T-helper 17 cell (primary cell): ENCODE measurements around the gene QSOX1. TPM values are rescaled to one million over a fixed set of nuclear protein-coding genes. Genes with fewer than 3 reads are reported as not detected.

Source experiments
- ATAC-seq: fragments of 150-1000 bp; cut with Tn5 transposase; 2 replicates; pipeline ENCODE4 v1.10.0; 2021; ENCODE audit warnings: mild to moderate bottlenecking, moderate library complexity
- DNase-seq, 3 donors: peaks; one replicate each; pipeline versions ENCODE4 v3.0.0 to v3.0.0-alpha.2; 2020 to 2021
- H3K9me3 ChIP-seq: one replicate; pipeline ENCODE4 v1.7.0; 2013; ENCODE audit warnings: low read length, mild to moderate bottlenecking; ENCODE audit not compliant: control insufficient read depth, poor library complexity, severe bottlenecking
- H3K27ac Mint-ChIP-seq: one replicate; pipeline ENCODE4 v1.8.0; 2022; ENCODE audit warnings: mild to moderate bottlenecking, moderate library complexity, mixed read lengths
- H3K27me3 Mint-ChIP-seq: one replicate; pipeline ENCODE4 v1.8.0; 2022; ENCODE audit warnings: mixed read lengths
- H3K36me3 Mint-ChIP-seq: one replicate; pipeline ENCODE4 v1.8.0; 2022; ENCODE audit warnings: low read depth, mixed read lengths
- H3K4me1 Mint-ChIP-seq: one replicate; pipeline ENCODE4 v1.8.0; 2022; ENCODE audit warnings: mild to moderate bottlenecking, mixed read lengths
- H3K4me3 Mint-ChIP-seq: one replicate; pipeline ENCODE4 v1.8.0; 2022; ENCODE audit warnings: mild to moderate bottlenecking, moderate library complexity, mixed read lengths
- total RNA-seq, 4 donors: library from RNA in 2 of 4; stranded (reverse) in 2 of 4; gene quantifications; one replicate each; pipeline ENCODE4 v1.2.3 and lab custom pipeline; 2022 to 2026

Gene QSOX1
- total RNA-seq, 2 donors from 2014 or later, result 22.0 to 25.0 TPM

DNA sequence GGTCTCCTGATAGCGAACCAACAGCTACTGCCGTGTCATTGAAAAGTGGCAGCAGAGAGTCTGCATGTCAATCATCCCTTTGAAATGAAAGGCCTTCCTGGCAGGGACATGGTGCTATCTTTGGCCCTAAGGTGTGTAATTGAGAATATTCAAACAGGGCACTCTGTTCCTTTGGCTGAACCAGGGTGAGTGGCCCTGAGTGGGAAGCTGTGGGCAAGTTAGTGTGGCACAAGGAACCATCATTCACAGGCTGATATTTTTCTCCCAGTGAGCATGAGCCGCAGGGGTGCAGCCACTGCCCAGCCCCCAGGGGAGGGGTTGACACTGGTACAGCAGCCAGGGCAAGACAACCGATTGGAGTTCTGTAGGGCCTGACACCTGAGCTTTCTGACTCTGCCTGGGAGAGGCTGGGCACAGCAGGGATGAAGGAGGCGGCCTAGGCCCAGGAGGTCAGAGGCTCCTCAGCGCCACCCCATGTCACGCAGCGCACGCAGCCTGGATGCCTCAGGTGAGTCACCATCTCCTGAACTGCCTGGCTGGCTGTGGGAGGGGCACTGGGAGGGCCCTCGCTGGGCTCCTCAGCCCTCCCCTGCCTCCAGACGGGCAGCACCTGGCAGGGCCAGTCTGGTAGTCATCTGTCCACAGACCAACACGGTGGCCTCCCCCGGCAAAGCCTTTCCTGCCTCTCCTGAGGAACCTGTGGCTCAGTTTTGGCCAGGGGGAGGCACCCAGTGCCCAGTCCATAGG lies 13.2 kb downstream of the QSOX1 start:
- no peak overlapping the region for H3K4me3 Mint-ChIP-seq
- ATAC-seq (no peak), DNase-seq (no peak)
- peaks cover 2% of the 10 kb centered on the region for H3K36me3 Mint-ChIP-seq
- no peak overlapping the region for H3K27ac Mint-ChIP-seq
- H3K27me3 Mint-ChIP-seq, result no peaks in the 10 kb centered on the region
- no peaks in the 10 kb centered on the region for H3K9me3 ChIP-seq
- peaks cover 22% of the 10 kb centered on the region for H3K4me1 Mint-ChIP-seq

DNA sequence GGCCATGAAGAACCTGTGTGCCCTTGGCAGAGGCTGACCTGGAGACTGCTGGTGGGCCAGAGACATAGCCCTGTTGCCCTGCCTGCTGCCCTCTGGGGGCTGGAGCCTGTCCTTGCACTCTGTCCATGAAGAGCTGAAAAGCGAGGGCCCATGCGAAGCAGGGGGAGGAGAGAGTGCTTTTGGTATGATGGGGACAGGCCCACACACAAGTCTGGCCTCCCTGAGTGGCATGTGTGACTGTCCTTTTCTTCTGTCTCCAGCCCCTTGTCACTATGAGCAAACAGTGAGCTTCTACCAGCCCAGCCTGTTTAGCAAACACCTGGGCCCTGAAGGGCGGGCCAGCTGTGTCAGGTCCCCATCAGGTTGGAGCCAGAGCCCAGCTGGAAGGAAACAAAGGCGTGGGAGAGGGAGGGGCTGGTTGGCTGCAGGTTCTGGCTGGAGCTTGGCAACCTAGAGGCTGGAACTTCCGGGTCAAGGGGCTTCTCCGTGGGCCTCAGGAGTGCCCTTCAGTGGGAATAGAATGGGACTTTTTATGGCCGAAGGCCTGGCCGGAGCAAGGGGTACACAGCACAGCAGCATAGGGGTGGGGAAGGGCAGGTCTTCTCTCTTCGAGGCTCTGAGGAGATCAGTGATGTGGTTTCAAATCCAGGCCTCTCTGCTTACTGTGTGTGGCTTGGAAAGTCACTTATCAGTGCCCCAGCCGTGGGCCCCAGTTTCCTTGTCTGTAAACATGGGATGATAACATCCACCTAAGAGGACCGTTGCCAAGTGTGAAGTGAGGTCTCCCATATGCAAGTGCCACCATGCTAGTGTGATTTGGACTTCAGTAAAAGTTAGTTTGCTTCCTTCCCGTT lies 14.3 kb downstream of the QSOX1 start:
- H3K9me3 ChIP-seq, result no peaks in the 10 kb centered on the region
- Mint-ChIP-seq H3K27ac (no peak overlapping the region), H3K27me3 (no peaks in the 10 kb centered on the region), H3K4me3 (no peak overlapping the region), H3K4me1 (peaks cover 19% of the 10 kb centered on the region), H3K36me3 (no peaks in the 10 kb centered on the region)
- DNase-seq, result no peak
- ATAC-seq, result peak; percentile 81

DNA sequence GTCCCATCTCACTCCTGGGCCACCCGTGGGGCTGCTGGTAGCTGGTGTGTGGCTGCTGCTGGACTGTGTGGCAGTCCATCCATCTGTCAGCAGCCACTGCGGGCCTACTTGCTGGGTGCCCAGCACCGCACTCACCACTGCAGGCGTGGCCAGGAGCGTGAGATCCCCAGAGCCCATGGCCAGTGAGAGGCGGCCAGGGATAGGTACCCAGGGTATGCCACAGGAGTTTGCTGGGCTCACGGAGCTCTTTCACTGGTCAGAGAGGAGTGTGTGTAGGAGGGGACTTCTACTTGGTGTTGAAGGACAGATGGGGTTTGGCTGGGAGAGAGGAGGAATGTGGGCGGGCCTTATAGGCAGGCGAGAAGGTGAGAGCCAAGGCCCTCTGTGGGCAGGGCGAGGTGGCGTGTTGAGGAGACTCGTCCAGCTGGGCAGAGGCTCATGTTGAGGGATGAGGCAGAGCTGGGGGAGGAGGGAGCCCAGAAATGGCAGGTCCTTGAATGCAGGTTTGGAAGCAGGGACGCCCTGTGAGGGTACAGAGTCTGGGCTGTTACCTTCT lies 15.0 kb downstream of the QSOX1 start:
- Mint-ChIP-seq H3K27ac (no peak overlapping the region), H3K4me3 (no peak overlapping the region), H3K27me3 (no peaks in the 10 kb centered on the region), H3K4me1 (peaks cover 16% of the 10 kb centered on the region), H3K36me3 (no peaks in the 10 kb centered on the region)
- no peaks in the 10 kb centered on the region for H3K9me3 ChIP-seq
- DNase-seq (no peak), ATAC-seq (no peak)

DNA sequence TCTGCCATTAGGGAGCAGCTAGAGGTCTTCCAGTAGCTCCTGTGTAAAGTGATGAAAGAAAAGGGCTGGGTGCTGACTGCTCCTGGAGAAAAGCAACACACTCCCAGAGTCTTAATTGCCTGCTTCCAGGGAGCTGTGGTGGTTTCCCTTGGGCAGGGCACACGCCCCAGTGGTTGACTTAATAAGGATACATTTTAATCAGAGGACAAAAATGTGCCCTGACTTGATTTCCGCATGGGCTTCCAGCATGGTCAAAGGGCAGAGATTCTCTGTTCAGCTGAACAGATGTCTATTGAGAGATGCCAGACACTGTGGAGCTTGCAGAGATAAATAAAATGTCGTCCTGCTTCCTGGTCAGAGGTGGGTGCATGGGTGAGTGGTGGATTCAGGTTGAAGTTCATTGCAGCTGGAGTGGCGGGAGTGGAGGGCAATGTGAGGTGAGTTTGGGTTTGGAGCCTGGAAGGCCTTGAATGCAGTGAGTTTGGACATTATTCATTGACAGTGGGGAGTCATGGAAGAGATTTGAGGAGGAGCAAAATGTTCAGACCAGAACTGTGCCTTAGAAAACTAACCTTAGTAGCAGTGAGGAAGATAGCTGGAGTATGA lies 16.0 kb downstream of the QSOX1 start:
- H3K9me3 ChIP-seq, result no peaks in the 10 kb centered on the region
- Mint-ChIP-seq H3K27me3 (no peaks in the 10 kb centered on the region), H3K36me3 (no peaks in the 10 kb centered on the region), H3K4me1 (peaks cover 12% of the 10 kb centered on the region), H3K4me3 (no peak overlapping the region), H3K27ac (peak overlapping the region; percentile 74)
- DNase-seq, result no peak
- ATAC-seq, result no peak

DNA sequence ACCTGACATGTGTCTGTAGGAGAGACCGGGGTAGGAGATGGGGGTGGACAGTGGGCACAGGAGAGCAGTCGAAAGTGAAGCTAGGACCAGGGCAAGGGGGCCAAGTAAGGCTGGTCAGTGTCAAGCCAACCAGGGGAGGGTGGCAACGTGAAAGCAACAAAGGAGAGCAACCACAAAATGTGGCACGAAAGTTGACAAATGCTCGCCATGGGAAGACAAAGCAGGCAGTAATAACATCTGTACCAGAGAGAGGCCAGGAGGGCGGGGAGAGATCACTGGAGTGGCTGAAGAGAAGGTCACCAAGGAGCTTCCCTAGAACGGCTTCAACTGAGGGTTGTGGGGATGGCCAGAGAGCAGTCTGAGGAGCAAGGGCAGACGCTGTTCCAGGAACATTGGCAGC lies 17.0 kb downstream of the QSOX1 start:
- Mint-ChIP-seq H3K4me3 (no peak overlapping the region), H3K4me1 (peaks cover 11% of the 10 kb centered on the region), H3K36me3 (no peaks in the 10 kb centered on the region), H3K27ac (peak overlapping the region; percentile 74), H3K27me3 (no peaks in the 10 kb centered on the region)
- no peak for ATAC-seq
- H3K9me3 ChIP-seq, result no peaks in the 10 kb centered on the region
- no peak for DNase-seq

DNA sequence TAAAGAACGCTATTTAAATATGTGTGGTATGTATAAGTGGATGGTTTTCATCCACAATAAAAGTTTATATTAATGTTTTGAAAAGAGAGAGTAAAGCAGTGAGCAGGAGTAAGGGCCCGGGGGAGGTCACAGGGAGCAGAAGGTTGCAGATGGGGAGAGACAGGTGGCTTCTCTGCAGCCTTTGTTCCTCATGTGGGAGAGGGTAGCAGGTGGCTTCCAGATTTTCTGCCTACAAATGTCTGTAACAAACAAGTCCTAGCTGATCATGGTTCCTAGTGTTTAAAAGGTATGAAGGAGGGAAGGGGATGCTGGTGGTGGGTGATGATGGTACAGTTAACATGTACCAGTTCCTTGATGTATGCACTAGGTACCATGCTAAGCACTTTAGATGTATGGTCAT lies 18.8 kb downstream of the QSOX1 start:
- Mint-ChIP-seq H3K4me1 (peaks cover 11% of the 10 kb centered on the region), H3K27ac (peak overlapping the region; percentile 16), H3K4me3 (no peak overlapping the region), H3K36me3 (no peaks in the 10 kb centered on the region), H3K27me3 (no peaks in the 10 kb centered on the region)
- H3K9me3 ChIP-seq, result no peaks in the 10 kb centered on the region
- no peak for ATAC-seq
- DNase-seq, result no peak

DNA sequence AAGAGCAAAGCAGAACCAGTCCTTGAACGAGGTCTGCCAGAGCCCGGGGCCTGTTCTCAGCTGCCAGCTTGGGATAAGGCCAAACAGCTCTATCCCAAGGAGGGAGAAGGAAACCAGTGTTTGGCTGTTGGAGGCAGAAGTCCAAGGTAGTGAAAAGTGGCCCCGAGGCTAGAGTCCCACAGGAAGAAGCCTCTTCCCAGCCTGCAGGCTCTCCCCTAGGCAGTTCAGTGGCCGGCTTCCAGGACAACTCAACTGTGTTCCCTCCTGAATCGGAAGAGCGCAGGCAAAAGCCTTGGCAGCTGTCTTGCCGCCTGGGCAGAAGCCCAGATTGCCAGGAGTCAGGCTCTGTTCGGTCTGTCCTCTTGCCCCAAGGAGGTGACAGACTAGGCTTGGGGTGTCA lies 19.3 kb downstream of the QSOX1 start:
- peak overlapping the region; percentile 16 for H3K27ac Mint-ChIP-seq
- no peak overlapping the region for H3K4me3 Mint-ChIP-seq
- no peaks in the 10 kb centered on the region for H3K27me3 Mint-ChIP-seq
- H3K9me3 ChIP-seq, result no peaks in the 10 kb centered on the region
- peaks cover 14% of the 10 kb centered on the region for H3K4me1 Mint-ChIP-seq
- no peaks in the 10 kb centered on the region for H3K36me3 Mint-ChIP-seq
- DNase-seq, result no peak
- no peak for ATAC-seq

DNA sequence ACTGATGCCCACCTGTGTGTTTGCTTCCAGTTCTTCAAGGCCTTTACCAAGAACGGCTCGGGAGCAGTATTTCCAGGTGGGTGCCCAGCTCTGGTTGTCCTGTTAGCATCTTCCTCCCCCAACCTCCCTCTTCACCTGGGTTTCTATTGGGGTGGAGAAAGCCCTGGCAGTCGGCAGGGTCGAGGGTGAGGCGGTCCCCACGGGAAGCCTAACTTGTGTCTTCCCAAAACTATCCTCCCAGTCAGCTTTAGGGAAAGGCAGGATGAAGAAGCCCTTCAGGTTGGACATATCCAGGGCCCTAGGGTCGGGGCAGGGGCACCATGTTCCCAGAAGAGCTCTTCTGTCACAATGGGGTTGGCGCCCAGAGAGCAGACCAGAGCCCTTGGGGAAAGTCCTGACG lies 20.6 kb downstream of the QSOX1 start:
- DNase-seq, result no peak
- H3K4me3 Mint-ChIP-seq, result no peak overlapping the region

DNA sequence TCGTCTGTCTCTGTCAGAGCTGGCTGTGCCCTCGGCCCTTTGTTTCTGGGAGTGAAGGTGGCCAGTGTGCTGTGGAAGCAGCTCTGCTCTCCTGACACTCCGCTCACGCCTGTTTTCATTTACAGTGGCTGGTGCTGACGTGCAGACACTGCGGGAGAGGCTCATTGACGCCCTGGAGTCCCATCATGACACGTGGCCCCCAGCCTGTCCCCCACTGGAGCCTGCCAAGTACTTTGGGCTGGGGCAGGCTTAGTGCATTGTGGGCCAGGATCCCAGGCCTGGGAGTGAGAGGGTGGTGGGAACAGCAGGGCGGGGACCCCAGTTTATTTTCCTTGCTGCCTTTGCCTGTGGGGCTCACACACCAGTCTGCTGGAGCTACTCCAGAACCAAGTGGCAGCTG lies 21.1 kb downstream of the QSOX1 start:
- DNase-seq, result no peak
- no peak for ATAC-seq
- Mint-ChIP-seq H3K36me3 (no peaks in the 10 kb centered on the region), H3K4me1 (peaks cover 12% of the 10 kb centered on the region), H3K4me3 (no peak overlapping the region), H3K27ac (no peak overlapping the region), H3K27me3 (no peaks in the 10 kb centered on the region)
- no peaks in the 10 kb centered on the region for H3K9me3 ChIP-seq

More for the DNA sequence above, 20.6 kb downstream of the QSOX1 start:
- H3K36me3 Mint-ChIP-seq, result no peaks in the 10 kb centered on the region
- H3K27me3 Mint-ChIP-seq, result no peaks in the 10 kb centered on the region
- peaks cover 16% of the 10 kb centered on the region for H3K4me1 Mint-ChIP-seq
- no peaks in the 10 kb centered on the region for H3K9me3 ChIP-seq
- no peak for ATAC-seq
- no peak overlapping the region for H3K27ac Mint-ChIP-seq

DNA sequence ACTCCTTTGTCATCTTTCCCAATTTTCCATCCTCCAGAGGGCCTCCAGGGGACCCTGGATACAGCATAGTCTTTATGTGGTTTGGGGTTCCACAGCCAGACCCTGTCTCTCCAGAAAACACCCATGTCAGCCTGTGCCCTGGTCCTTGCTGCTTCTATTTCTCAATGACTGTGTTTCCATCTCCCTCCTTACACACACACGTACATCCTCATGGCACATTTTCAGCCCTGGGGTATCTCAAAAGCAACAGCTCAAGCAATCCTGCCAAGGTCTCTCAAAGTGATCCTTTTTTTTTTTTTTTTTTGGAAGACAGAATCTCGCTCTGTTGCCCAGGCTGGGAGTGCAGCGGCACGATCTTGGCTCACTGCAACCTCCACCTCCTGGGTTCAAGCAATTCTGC lies 22.3 kb downstream of the QSOX1 start:
- Mint-ChIP-seq H3K27ac (no peak overlapping the region), H3K4me1 (peaks cover 5% of the 10 kb centered on the region), H3K36me3 (no peaks in the 10 kb centered on the region), H3K27me3 (no peaks in the 10 kb centered on the region), H3K4me3 (no peak overlapping the region)
- DNase-seq (no peak), ATAC-seq (no peak)
- H3K9me3 ChIP-seq, result no peaks in the 10 kb centered on the region

DNA sequence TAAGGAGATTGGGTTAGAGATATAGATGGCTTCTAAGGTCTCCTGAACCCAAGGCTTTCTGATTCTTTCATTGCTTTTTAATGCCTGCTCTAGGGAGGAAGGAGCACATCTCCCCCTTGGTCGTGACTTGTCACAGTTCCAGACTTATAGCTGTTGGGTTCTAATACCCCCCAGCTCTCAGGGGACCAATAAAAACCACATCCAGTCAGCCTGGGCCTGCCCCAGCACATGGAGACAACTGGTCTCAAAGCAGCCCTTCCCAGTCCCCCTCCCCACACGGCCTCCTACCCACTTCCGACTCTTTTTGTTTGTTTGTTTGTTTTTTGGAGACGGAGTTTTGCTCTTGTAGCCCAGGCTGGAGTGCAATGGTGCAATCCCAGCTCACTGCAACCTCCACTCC lies 23.3 kb downstream of the QSOX1 start:
- no peaks in the 10 kb centered on the region for H3K36me3 Mint-ChIP-seq
- H3K27ac Mint-ChIP-seq, result no peak overlapping the region
- DNase-seq, result no peak

DNA sequence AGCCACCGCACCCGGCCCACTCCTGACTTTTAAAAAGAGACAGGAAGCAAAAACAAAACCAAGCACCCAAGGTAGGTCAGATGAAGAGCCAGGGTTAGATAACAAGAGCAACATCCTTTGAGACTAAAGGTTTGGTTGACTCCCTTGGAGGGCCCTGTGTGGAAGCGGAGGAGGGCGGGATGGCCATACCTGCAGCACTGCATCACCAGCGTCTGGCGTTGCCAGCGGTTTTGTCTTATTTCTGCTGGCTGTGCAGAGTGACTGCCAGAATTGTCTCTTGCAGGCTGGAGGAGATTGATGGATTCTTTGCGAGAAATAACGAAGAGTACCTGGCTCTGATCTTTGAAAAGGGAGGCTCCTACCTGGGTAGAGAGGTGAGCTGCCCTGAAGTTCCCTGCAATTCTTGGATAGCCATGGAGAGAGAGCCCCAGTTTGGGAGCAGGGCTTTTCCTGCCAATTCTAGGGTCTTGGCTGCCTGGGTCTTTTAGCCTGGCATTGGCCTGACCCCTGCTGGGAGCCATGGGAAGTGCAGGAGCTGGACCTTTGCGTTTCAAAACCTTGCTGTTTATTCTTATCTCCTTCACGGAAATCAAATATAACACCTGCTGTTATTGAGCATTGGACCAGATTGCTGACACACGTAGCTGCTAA lies 24.0 kb downstream of the QSOX1 start:
- H3K27ac Mint-ChIP-seq, result no peak overlapping the region

More for the DNA sequence above, 23.3 kb downstream of the QSOX1 start:
- no peak for ATAC-seq
- Mint-ChIP-seq H3K27me3 (no peaks in the 10 kb centered on the region), H3K4me1 (peaks cover 5% of the 10 kb centered on the region), H3K4me3 (no peak overlapping the region)
- no peaks in the 10 kb centered on the region for H3K9me3 ChIP-seq

More for the DNA sequence above, 24.0 kb downstream of the QSOX1 start:
- Mint-ChIP-seq H3K4me1 (peaks cover 5% of the 10 kb centered on the region), H3K27me3 (no peaks in the 10 kb centered on the region), H3K36me3 (no peaks in the 10 kb centered on the region), H3K4me3 (peak overlapping the region; percentile 31)
- DNase-seq (peak; percentile 39 to 63 (median 44)), ATAC-seq (peak; percentile 76)
- H3K9me3 ChIP-seq, result no peaks in the 10 kb centered on the region
